Measurements from ENCODE around the gene METTL4. TPM values are rescaled to one million over a fixed set of nuclear protein-coding genes. Genes with fewer than 3 reads are reported as not detected.
A peak's percentile ranks its signal among the peaks of the same experiment; 100 is the strongest.

METTL4 gene
- total RNA-seq, 1 donor: 10.5 TPM

GRCh38 chr18:2587788-2588187 lies 16.5 kb upstream of the METTL4 start:
- Histone ChIP-seq H3K4me1 (ENCODE audit: insufficient read depth, low read length) (peaks cover 14% of the 10 kb centered on the region), H3K4me3 (ENCODE audit: insufficient read depth, low read length) (peak overlapping the region; percentile 29), H3K9me3 (ENCODE audit: low read depth, low read length) (no peaks in the 10 kb centered on the region), H4K20me1 (ENCODE audit: insufficient read depth, low read length) (no peaks in the 10 kb centered on the region), H3K4me2 (ENCODE audit: insufficient read depth, low read length) (peak overlapping the region; percentile 51), H3K27me3 (ENCODE audit: insufficient read depth, low read length) (no peaks in the 10 kb centered on the region), H3K27ac (ENCODE audit: low read depth, low read length) (peak overlapping the region; percentile 49), H3K36me3 (ENCODE audit: insufficient read depth, low read length) (peaks cover 16% of the 10 kb centered on the region), H2AFZ (ENCODE audit: low read length) (peak overlapping the region; percentile 81), H3K79me2 (ENCODE audit: insufficient read depth, low read length) (no peaks in the 10 kb centered on the region)
- no peak for TF ChIP-seq CTCF (IDR thresholded peaks at IDR 0.05; ENCODE audit: extremely low read depth, low read depth, low read length)
- DNase-seq (ENCODE audit: insufficient read length, low spot score, missing footprints): no peak

GRCh38 chr18:2573408-2573807 lies 2.1 kb upstream of the METTL4 start:
- peaks cover 31% of the 10 kb centered on the region for H3K4me1 ChIP-seq (ENCODE audit: insufficient read depth, low read length)
- H3K4me2 ChIP-seq (ENCODE audit: insufficient read depth, low read length): peak overlapping the region; percentile 84
- no peaks in the 10 kb centered on the region for H3K9me3 ChIP-seq (ENCODE audit: low read depth, low read length)
- no peak for DNase-seq (ENCODE audit: insufficient read length, low spot score, missing footprints)
- peak overlapping the region; percentile 99 for H3K27ac ChIP-seq (ENCODE audit: low read depth, low read length)
- no peak for TF ChIP-seq CTCF (IDR thresholded peaks at IDR 0.05; ENCODE audit: extremely low read depth, low read depth, low read length)
- peaks cover 16% of the 10 kb centered on the region for H3K36me3 ChIP-seq (ENCODE audit: insufficient read depth, low read length)
- H2AFZ ChIP-seq (ENCODE audit: low read length): peak overlapping the region; percentile 98
- peak overlapping the region; percentile 93 for H3K4me3 ChIP-seq (ENCODE audit: insufficient read depth, low read length)
- no peaks in the 10 kb centered on the region for H4K20me1 ChIP-seq (ENCODE audit: insufficient read depth, low read length)
- H3K27me3 ChIP-seq (ENCODE audit: insufficient read depth, low read length): no peaks in the 10 kb centered on the region
- peaks cover 62% of the 10 kb centered on the region for H3K79me2 ChIP-seq (ENCODE audit: insufficient read depth, low read length)

GRCh38 chr18:2572892-2573291 lies 1.6 kb upstream of the METTL4 start:
- Histone ChIP-seq H3K4me1 (ENCODE audit: insufficient read depth, low read length) (peaks cover 31% of the 10 kb centered on the region), H3K4me3 (ENCODE audit: insufficient read depth, low read length) (peak overlapping the region; percentile 93), H3K9me3 (ENCODE audit: low read depth, low read length) (no peaks in the 10 kb centered on the region), H3K27me3 (ENCODE audit: insufficient read depth, low read length) (no peaks in the 10 kb centered on the region), H3K27ac (ENCODE audit: low read depth, low read length) (peak overlapping the region; percentile 99), H2AFZ (ENCODE audit: low read length) (peak overlapping the region; percentile 98), H3K36me3 (ENCODE audit: insufficient read depth, low read length) (peaks cover 15% of the 10 kb centered on the region), H3K4me2 (ENCODE audit: insufficient read depth, low read length) (peak overlapping the region; percentile 84), H3K79me2 (ENCODE audit: insufficient read depth, low read length) (peaks cover 67% of the 10 kb centered on the region), H4K20me1 (ENCODE audit: insufficient read depth, low read length) (no peaks in the 10 kb centered on the region)
- no peak for DNase-seq (ENCODE audit: insufficient read length, low spot score, missing footprints)
- TF ChIP-seq CTCF (IDR thresholded peaks at IDR 0.05; ENCODE audit: extremely low read depth, low read depth, low read length): no peak

GRCh38 chr18:2572171-2572569 lies 865 bp upstream of the METTL4 start:
- H3K9me3 ChIP-seq (ENCODE audit: low read depth, low read length): no peaks in the 10 kb centered on the region
- peaks cover 28% of the 10 kb centered on the region for H3K4me1 ChIP-seq (ENCODE audit: insufficient read depth, low read length)
- H3K27ac ChIP-seq (ENCODE audit: low read depth, low read length): peak overlapping the region; percentile 99
- H3K27me3 ChIP-seq (ENCODE audit: insufficient read depth, low read length): no peaks in the 10 kb centered on the region
- H2AFZ ChIP-seq (ENCODE audit: low read length): peak overlapping the region; percentile 98
- H3K36me3 ChIP-seq (ENCODE audit: insufficient read depth, low read length): peaks cover 9% of the 10 kb centered on the region
- H3K4me3 ChIP-seq (ENCODE audit: insufficient read depth, low read length): peak overlapping the region; percentile 93
- peak overlapping the region; percentile 84 for H3K4me2 ChIP-seq (ENCODE audit: insufficient read depth, low read length)
- H3K79me2 ChIP-seq (ENCODE audit: insufficient read depth, low read length): peaks cover 73% of the 10 kb centered on the region
- no peak for TF ChIP-seq CTCF (IDR thresholded peaks at IDR 0.05; ENCODE audit: extremely low read depth, low read depth, low read length)
- no peaks in the 10 kb centered on the region for H4K20me1 ChIP-seq (ENCODE audit: insufficient read depth, low read length)
- no peak for DNase-seq (ENCODE audit: insufficient read length, low spot score, missing footprints)

All from osteoblast (primary cell).